Activated CD8-positive, alpha-beta T cell treated with anti-CD3 and anti-CD28 coated beads, Interleukin-2, amount 10 ng/mL, durations not matched to agents 7 days and 5 days (primary cell): ENCODE measurements around the gene POU2F1. TPM values are rescaled to one million over a fixed set of nuclear protein-coding genes. Genes with fewer than 3 reads are reported as not detected.
A peak's percentile ranks its signal among the peaks of the same experiment; 100 is the strongest.
"Not testable (repeated sequence)": the region's sequence is repeated elsewhere in the genome, so short reads cannot be mapped to it uniquely, and the experiment has no call there.

Source experiments
- ATAC-seq: fragments of 150-1000 bp; cut with Tn5 transposase; one replicate; pipeline ENCODE4 v1.10.0; 2021; ENCODE audit warnings: moderate library complexity
- CTCF ChIA-PET: fragments of 350-600 bp; sonication (Branson Sonifier 250); formaldehyde crosslinking; loops from one replicate; lab custom pipeline; 2021; ENCODE audit warnings: antibody characterized with exemption; lab: Charles Lee
- POLR2A ChIA-PET: fragments of 350-600 bp; sonication (Branson Sonifier 250); formaldehyde crosslinking; loops from one replicate; lab custom pipeline; 2021; ENCODE audit warnings: antibody characterized with exemption; lab: Charles Lee
- DNase-seq: peaks from one replicate; pipeline ENCODE4 v3.0.0-alpha.2; 2020
- H3K27ac Mint-ChIP-seq: one replicate; pipeline ENCODE4 v1.8.0; 2021; ENCODE audit warnings: mild to moderate bottlenecking, mixed read lengths
- H3K27me3 Mint-ChIP-seq: one replicate; pipeline ENCODE4 v1.8.0; 2021; ENCODE audit warnings: low read depth, mixed read lengths
- H3K36me3 Mint-ChIP-seq: one replicate; pipeline ENCODE4 v1.8.0; 2021; ENCODE audit warnings: low read depth, mixed read lengths
- H3K4me1 Mint-ChIP-seq: one replicate; pipeline ENCODE4 v1.8.0; 2021; ENCODE audit warnings: low read depth, mixed read lengths
- H3K4me3 Mint-ChIP-seq: one replicate; pipeline ENCODE4 v1.8.0; 2021; ENCODE audit warnings: mild to moderate bottlenecking, mixed read lengths
- H3K9me3 Mint-ChIP-seq: one replicate; pipeline ENCODE4 v1.8.0; 2022; ENCODE audit warnings: mixed read lengths; ENCODE audit not compliant: insufficient read depth
- total RNA-seq, 2 experiments: library from RNA; stranded (reverse); gene quantifications; one replicate each; pipeline ENCODE4 v1.2.3, GENCODE V29; 2021

Gene POU2F1
- total RNA-seq, 2 experiments from 2014 or later: 22.7 to 23.3 TPM

DNA sequence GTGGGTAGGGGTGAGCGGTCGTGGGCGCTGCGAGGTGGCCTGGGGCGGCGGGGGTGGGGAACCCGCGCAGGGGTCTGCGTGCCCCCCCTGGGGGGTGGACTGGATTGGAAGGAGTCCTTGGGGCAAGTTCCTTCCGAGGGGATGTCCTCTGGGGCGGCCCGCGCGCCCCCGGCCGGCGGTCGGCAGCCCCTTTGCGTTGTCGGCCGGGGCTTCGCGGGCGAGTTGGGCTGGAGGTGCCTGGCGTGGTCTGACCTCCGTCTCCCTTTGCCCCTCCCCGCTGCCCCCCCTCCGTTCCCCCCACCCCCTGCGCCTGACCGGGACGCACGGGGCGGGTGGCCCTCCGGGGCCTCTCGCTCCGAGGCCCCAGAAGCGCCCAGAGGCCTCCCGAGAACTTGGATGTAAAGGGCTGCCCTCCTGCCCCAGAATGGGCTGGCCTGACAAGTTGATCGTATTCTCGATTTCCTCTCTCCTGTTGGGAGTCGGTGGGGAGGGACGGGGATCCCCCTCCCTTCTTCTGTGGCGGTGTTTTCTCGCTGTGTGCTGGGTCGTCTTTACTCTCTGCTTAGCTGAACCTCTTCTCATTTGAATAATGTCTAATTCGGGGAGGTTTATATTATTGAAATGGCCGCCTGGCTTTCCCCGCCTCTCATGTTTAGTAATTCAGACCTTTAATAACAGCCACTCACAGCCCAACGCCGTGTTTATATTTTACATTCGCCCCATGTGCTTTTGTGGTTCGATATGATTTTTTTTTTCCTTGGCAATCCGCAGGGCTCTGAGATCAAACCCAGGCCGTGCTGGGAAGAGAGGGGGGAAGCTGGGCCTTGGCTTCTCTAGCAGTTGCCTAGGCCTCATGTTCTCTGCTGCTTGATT, 1.3 kb downstream of the POU2F1 start:
- peaks cover 35% of the 10 kb centered on the region for H3K4me1 Mint-ChIP-seq
- H3K36me3 Mint-ChIP-seq: peaks cover 10% of the 10 kb centered on the region

DNA sequence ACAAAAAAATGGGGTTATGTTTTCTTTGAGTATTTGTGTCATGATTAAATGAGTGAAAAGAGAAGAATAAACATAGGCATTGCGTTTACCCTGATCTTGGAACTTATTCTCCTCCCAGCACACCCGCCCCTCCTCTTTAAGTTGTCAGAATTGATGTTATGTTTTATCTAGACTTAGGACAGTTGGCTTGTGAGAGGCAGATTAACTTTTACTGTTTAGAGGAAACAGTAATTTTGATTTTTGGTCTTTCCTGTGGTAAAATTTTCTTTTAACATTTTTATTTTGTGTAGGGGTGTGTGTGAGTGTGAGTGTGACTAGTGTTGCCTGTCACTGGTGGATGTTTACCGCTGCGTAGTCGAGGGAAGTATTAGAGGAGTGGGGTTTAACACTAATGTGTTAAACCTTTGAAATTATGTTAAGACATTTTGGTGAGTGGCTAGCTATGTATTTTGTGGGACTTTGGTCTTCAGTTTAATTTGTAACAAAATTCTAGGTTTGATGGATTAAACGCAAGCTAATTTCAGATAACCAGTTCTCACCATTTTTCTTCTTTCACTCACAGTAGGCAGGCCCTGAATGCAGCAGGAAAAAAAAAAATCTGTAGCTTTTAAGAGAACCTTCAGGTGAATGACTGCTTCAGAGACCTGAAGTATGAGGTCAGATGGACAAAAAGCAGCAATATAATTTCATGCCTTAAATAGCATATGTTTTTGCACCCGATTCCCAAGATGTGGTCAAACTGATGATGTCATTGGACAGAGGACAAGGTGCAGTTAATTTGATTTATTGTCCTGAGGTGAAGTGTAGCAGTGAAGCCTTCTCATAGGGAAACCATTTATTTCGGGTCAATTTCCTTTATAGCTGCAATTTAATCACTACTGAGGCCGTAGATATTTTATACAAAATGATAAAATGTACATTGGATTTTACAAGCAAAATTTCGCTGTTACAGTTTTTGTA, 2.7 kb downstream of the POU2F1 start:
- peaks cover 10% of the 10 kb centered on the region for H3K36me3 Mint-ChIP-seq
- ATAC-seq (no peak), DNase-seq (no peak)
- H3K9me3 Mint-ChIP-seq: no peaks in the 10 kb centered on the region
- POLR2A ChIA-PET: interaction anchor here (0.9 kb wide), 1 partner anchor 44 kb away, joined by 3 read pairs; no protein-coding TSS in a partner anchor
- no peaks in the 10 kb centered on the region for H3K27me3 Mint-ChIP-seq
- CTCF ChIA-PET: interaction anchor here (0.6 to 5.8 kb wide), 8 partner anchors 11 to 294 kb away, joined by 3 to 32 read pairs (median 3); partner anchors contain the start of gene CD247
- H3K4me3 Mint-ChIP-seq: peak overlapping the region; percentile 95
- H3K4me1 Mint-ChIP-seq: peaks cover 35% of the 10 kb centered on the region
- no peak overlapping the region for H3K27ac Mint-ChIP-seq

More for the DNA sequence above, 1.3 kb downstream of the POU2F1 start:
- Mint-ChIP-seq H3K9me3 (no peaks in the 10 kb centered on the region), H3K27me3 (no peaks in the 10 kb centered on the region), H3K4me3 (peak overlapping the region; percentile 95), H3K27ac (peak overlapping the region; percentile 98)
- CTCF ChIA-PET: interaction anchor here (0.6 to 5.8 kb wide), 8 partner anchors 13 to 334 kb away, joined by 3 to 32 read pairs (median 5); partner anchors contain the start of genes CD247 and GPA33
- peak; percentile 66 for DNase-seq
- peak; percentile 14 for ATAC-seq
- POLR2A ChIA-PET: interaction anchor here (0.6 to 1.5 kb wide), 8 partner anchors 41 to 346 kb away, joined by 3 to 5 read pairs (median 3); partner anchors contain the start of genes CD247 and TADA1

GRCh38 chr1:167224734-167225235, 4.1 kb downstream of the POU2F1 start:
- CTCF ChIA-PET, H3K27ac Mint-ChIP-seq, H3K27me3 Mint-ChIP-seq, H3K36me3 Mint-ChIP-seq, H3K4me3 Mint-ChIP-seq, ATAC-seq, H3K9me3 Mint-ChIP-seq, DNase-seq, POLR2A ChIA-PET: not testable (repeated sequence)
- peaks cover 31% of the 10 kb centered on the region for H3K4me1 Mint-ChIP-seq

DNA sequence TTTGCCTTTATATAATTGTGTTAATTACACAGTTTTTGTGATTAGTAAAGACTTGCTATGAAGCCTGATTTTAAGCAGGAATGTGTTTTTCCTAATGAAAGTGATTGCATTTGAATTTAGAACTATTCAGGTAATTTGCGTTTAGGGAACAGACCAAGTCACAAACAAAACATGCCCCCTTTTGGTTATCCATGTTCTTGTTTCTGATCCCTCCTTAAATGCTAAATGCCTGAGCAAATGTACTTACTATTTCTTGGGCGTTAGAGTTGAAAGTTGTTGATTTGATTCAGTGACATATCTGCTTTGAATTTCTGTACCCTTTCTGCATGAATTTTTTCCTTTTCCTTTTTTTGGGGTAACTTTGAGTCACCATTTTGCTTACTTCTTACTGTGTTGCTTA, 5.2 kb downstream of the POU2F1 start:
- CTCF ChIA-PET: no interaction called here
- POLR2A ChIA-PET: no interaction called here

GRCh38 chr1:167227934-167228378, 7.3 kb downstream of the POU2F1 start:
- Mint-ChIP-seq H3K27ac (no peak overlapping the region), H3K4me1 (peaks cover 23% of the 10 kb centered on the region), H3K36me3 (peaks cover 4% of the 10 kb centered on the region), H3K27me3 (no peaks in the 10 kb centered on the region), H3K4me3 (no peak overlapping the region), H3K9me3 (no peaks in the 10 kb centered on the region)
- POLR2A ChIA-PET: no interaction called here
- DNase-seq (no peak), ATAC-seq (no peak)
- CTCF ChIA-PET: interaction anchor here (1.1 to 1.4 kb wide), 3 partner anchors 9 to 168 kb away, joined by 3 to 6 read pairs (median 3); no protein-coding TSS in a partner anchor

More for the DNA sequence above, 5.2 kb downstream of the POU2F1 start:
- Mint-ChIP-seq H3K9me3 (no peaks in the 10 kb centered on the region), H3K36me3 (peaks cover 8% of the 10 kb centered on the region), H3K4me1 (peaks cover 31% of the 10 kb centered on the region), H3K27ac (no peak overlapping the region), H3K4me3 (no peak overlapping the region), H3K27me3 (no peaks in the 10 kb centered on the region)
- DNase-seq (no peak), ATAC-seq (no peak)

- Mint-ChIP-seq H3K4me1 (peaks cover 11% of the 10 kb centered on the region), H3K36me3 (peaks cover 4% of the 10 kb centered on the region), H3K27ac (no peak overlapping the region), H3K27me3 (no peaks in the 10 kb centered on the region), H3K9me3 (no peaks in the 10 kb centered on the region), H3K4me3 (no peak overlapping the region)
- ATAC-seq: no peak
- POLR2A ChIA-PET: interaction anchor here (0.6 kb wide), 2 partner anchors 22 to 169 kb away, joined by 3 to 4 read pairs; no protein-coding TSS in a partner anchor
- CTCF ChIA-PET: interaction anchor here (3.3 kb wide), 1 partner anchor 10 kb away, joined by 23 read pairs; the partner anchor contains the start of gene POU2F1
- DNase-seq: no peak
These were observed 9.2 kb downstream of the POU2F1 start for GRCh38 chr1:167229719-167230385.

- H3K27me3 Mint-ChIP-seq: no peaks in the 10 kb centered on the region
- H3K36me3 Mint-ChIP-seq: peaks cover 1% of the 10 kb centered on the region
- peaks cover 14% of the 10 kb centered on the region for H3K4me1 Mint-ChIP-seq
- POLR2A ChIA-PET: interaction anchor here (0.6 kb wide), 1 partner anchor 21 kb away, joined by 4 read pairs; no protein-coding TSS in a partner anchor
- no peaks in the 10 kb centered on the region for H3K9me3 Mint-ChIP-seq
- no peak overlapping the region for H3K4me3 Mint-ChIP-seq
- ATAC-seq: no peak
- CTCF ChIA-PET: interaction anchor here (0.7 to 3.3 kb wide), 2 partner anchors 9 to 10 kb away, joined by 3 to 23 read pairs; partner anchors contain the start of gene POU2F1
- DNase-seq: no peak
- H3K27ac Mint-ChIP-seq: no peak overlapping the region
These were observed 9.8 kb downstream of the POU2F1 start for GRCh38 chr1:167230437-167230836.

DNA sequence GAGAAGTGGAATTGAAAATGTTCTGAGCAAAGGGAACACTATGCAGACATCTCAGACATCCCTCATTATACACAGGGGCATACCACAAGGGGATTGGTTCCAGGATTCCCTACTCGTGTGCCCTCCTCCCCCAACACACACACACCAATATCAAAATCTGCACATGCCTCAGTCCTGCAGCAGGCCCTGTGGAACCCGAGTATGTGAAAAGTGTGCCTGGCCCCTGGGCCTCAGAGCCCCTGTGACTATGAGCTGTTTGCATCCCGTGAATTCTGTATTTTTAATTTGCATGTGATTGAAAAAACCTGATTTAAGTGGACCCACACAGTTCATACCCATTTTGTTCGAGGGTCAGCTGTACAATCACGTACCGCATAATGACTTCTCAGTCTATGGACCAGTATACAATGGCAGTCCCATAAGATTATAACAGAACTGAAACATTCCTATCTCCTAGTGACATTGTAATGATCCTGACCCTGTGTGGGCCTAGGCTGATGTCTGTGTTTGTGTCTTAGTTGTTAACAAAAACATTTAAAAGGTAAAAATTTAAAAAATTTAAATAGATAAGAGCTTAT, 11.3 kb downstream of the POU2F1 start:
- H3K9me3 Mint-ChIP-seq: no peaks in the 10 kb centered on the region
- ATAC-seq (no peak), DNase-seq (no peak)
- peaks cover 9% of the 10 kb centered on the region for H3K4me1 Mint-ChIP-seq
- CTCF ChIA-PET: interaction anchor here (1.0 to 1.2 kb wide), 5 partner anchors 12 to 173 kb away, joined by 3 to 6 read pairs (median 4); partner anchors contain the start of gene POU2F1
- H3K27me3 Mint-ChIP-seq: no peaks in the 10 kb centered on the region
- no peaks in the 10 kb centered on the region for H3K36me3 Mint-ChIP-seq
- POLR2A ChIA-PET: interaction anchor here (1.0 to 1.7 kb wide), 2 partner anchors 12 kb away, joined by 3 to 4 read pairs; partner anchors contain the start of gene POU2F1
- H3K4me3 Mint-ChIP-seq: no peak overlapping the region
- no peak overlapping the region for H3K27ac Mint-ChIP-seq

DNA sequence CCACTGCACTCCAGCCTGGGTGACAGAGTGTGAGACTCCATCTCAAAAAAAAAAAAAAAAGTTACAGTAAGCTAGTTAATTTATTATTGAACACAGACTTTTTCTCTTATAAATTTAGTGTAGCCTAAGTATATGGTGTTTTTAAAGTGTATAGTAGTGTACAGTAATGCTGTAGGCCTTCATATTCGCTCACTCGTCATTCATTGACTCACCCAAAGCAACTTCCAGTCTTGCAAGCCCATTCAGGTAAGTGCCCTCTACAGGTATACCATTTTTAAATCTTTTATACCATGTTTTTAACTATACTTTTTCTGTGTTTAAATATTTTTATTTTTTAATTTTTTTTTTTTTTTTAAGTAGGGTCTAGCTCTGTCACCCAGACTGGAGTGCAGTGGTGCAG, 12.1 kb downstream of the POU2F1 start:
- ATAC-seq: no peak
- Mint-ChIP-seq H3K9me3 (no peaks in the 10 kb centered on the region), H3K36me3 (no peaks in the 10 kb centered on the region), H3K27me3 (no peaks in the 10 kb centered on the region), H3K4me3 (no peak overlapping the region), H3K4me1 (peaks cover 9% of the 10 kb centered on the region), H3K27ac (no peak overlapping the region)
- DNase-seq: no peak
- CTCF ChIA-PET: interaction anchor here (1.0 to 1.2 kb wide), 3 partner anchors 12 to 35 kb away, joined by 3 to 6 read pairs (median 4); partner anchors contain the start of gene POU2F1
- POLR2A ChIA-PET: interaction anchor here (1.7 kb wide), 1 partner anchor 13 kb away, joined by 4 read pairs; the partner anchor contains the start of gene POU2F1

DNA sequence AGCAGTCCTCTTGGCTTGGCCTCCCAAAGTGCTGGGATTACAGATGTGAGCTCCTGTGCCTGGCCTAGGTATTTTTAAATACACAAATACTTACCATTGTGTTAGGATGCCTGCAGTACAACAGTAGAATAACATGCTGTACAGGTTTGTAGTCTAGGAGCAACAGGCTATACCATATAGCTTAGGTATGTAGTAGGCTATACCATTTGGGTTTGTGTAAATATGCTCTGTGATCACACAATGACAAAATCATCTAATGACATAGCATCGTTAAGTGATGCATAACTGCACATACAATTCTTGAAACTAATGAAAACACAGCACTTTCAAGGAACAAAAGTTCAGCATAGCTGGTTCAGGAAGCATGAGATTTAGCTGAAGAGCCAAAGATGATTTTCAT, 12.7 kb downstream of the POU2F1 start:
- Mint-ChIP-seq H3K27ac (no peak overlapping the region), H3K9me3 (no peaks in the 10 kb centered on the region), H3K27me3 (no peaks in the 10 kb centered on the region), H3K4me1 (peaks cover 9% of the 10 kb centered on the region), H3K4me3 (no peak overlapping the region), H3K36me3 (no peaks in the 10 kb centered on the region)
- no peak for DNase-seq
- POLR2A ChIA-PET: interaction anchor here (1.7 kb wide), 1 partner anchor 13 kb away, joined by 4 read pairs; the partner anchor contains the start of gene POU2F1
- no peak for ATAC-seq
- CTCF ChIA-PET: no interaction called here
